ENCODE results near the gene MALRD1.

The MALRD1 gene

DNA sequence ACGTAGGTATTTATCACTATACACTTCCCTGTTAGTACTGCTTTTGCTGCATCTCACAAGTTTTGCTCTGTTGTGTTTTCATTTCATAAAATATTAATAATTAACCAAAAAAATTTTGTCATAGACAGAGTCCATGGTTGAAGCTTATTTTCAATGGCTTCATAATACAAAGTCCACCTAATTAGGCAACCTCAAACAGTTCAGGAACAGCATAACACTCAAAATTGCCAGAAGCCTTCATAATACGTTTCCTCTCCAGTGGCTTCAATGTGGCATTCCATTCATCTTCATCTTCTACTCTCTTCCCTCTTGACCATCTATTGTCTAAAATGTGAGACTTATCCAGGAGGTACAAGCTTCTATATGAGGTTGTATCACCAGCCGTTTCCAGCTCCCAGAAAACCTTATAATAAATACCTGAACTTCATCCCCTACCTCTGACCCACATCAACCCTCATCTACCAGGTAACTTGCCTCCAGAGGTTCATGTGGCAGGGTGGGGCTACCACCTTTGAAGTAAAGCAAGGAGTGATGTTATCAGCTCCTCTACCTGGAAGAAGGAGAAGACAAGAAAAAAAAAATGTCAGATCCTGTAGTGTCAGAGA, 337.3 kb downstream of the MALRD1 start:
- DNase-seq (ENCODE audit: low spot score), result no peak

DNA sequence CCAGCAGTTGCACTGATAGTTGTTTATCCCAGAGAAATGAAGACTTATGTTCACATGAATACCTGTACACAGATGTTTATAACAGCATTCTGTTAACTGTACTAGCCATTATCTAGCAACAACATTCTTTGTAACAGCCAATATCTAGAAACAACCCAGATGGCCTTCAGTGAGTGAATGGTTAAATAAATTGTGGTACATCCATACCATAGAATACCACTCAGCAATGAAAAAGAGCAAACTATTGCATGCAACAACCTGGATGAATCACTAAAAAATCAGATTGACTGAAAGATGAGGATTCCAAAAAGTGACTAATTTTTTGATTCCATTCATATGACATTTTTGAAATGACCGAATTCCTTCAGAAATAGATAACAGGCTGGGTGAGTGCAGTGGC, 360.3 kb downstream of the MALRD1 start:
- no peak for DNase-seq (ENCODE audit: low spot score)

- no peak for DNase-seq (ENCODE audit: low spot score)
These were observed 362.5 kb downstream of the MALRD1 start for GRCh38 chr10:19411119-19411518.

- no peak for DNase-seq (ENCODE audit: low spot score)
These were observed 363.9 kb downstream of the MALRD1 start for GRCh38 chr10:19412531-19412930.

DNA sequence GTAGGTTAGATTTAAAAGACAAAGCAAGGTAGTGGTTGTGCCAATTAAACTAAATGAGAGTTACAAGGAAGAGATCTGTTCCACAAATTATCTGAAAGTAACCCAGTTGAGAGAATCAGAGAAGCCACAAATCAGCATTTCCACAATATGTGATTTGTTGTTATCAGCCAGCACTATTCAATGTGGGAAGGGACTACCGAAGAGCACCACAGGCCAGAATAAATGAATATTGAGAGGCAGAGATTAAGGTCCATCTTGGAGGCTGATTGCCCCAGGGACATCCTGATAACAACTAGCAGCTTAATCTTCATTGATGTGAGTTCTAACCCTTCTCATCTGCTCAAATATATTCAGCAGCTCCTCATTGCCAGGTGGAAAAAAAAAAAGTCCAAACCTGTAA, 367.6 kb downstream of the MALRD1 start:
- no peak for DNase-seq (ENCODE audit: low spot score)

DNA sequence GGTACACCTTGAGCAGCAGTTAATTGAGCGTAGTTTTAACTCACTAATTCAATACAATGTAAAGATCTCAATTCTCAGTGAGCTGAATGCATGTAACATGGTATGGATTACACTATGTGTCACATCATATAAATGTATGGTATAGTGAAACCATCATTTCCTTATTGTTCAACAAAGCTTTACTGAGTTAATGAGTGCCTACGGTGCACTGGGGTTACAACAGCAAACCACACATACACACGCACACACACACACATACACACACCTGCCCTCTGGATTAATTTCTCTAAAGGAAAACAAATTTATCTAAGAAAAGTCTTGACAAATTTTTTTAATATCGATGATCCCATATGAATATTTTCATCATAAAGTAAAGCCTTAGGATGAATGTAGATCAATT, 369.1 kb downstream of the MALRD1 start:
- no peak for DNase-seq (ENCODE audit: low spot score)

GRCh38 chr10:19421674-19422073, 373.1 kb downstream of the MALRD1 start:
- DNase-seq (ENCODE audit: low spot score), result no peak

DNA sequence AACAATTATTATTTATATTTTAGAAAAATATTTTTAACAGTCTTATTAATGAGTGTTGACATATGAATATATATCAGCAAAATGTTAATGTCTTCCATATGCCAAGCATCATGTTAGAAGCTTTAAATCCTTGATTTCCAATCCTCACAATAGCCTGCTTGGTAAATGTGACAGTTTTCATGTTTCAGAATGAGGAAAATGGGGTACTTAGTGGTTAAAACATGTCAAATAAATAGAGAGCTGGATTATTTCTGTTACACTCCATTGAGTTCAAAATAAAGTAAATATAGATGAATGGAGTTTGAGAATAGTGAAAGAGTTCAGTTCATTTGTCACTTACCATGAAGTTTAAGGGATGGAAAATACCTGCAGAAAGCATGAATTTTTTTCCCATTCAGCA, 377.4 kb downstream of the MALRD1 start:
- no peak for DNase-seq (ENCODE audit: low spot score)

DNA sequence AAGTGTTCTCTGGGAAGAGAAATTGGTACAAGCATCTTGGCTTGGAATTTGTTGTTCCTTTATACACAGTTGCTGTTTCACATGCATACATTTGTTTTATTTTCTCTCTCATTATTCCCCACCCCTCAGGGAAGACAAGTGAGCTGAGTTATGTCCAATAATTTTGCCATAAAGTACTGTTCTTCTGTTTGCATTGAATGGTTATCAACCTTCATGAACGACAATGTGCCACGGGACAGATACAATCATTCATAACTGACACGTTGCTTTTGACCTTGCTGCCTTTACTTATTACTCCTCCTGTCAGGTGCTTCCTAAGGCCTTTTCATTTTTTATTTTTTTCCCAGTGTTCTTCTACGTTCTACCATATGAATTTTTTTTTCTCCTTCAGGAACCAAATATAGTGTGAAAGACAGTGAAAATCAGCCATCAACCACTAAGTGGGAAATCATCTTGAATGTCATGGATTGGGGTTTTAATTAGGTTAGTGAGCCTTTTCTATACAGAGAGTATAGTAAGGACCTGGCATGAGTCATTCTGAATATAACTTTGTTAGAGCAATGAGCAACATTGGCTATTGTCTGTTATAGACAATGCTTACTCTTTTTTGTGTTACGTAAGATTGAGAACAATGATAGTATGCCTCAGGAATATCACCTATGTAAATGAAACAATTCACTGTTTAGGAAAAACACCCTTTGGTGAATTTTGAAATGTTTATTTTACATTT, 383.2 kb downstream of the MALRD1 start:
- DNase-seq (ENCODE audit: low spot score), result no peak

- no peak for DNase-seq (ENCODE audit: low spot score)
These were observed 401.3 kb downstream of the MALRD1 start for GRCh38 chr10:19449860-19450259.

DNA sequence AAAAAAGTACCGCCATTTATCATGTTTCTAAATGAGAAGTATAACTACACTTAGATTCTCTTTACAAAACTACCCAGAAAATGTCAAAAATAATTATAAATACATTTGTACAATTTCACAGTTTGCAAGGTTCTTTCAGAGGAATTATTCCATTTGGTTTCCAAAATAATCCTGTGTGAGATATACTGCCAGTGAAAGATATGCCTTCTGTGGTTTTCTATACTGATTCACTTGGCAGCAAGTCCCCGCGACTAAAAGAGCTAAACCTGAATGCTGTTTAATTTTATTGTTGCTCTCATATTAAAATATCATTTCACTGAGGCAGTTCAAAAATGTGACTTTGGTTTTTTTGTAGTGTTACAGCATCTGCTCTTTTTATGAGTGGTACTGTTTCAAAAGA, 402.8 kb downstream of the MALRD1 start:
- no peak for DNase-seq (ENCODE audit: low spot score)

GRCh38 chr10:19451937-19452336, 403.3 kb downstream of the MALRD1 start:
- no peak for DNase-seq (ENCODE audit: low spot score)

DNA sequence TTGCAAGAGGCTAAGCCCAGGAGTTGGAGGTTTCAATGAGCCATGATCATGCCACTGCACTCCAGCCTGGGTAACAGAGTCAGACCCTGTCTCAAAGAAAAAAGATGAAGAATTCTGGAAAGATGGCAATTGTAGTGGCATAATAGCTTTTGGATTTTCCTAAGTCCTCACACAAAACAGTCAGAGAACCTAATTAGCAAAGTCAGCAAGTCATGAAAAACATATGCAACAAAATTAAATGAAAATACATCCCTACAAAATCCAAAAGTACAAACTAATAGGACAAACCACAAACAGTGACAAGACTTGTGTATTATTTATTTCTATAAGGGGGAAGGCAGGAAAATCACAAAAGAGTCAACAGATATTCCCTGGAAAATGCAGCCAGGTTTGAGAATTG, 405.4 kb downstream of the MALRD1 start:
- no peak for DNase-seq (ENCODE audit: low spot score)

DNA sequence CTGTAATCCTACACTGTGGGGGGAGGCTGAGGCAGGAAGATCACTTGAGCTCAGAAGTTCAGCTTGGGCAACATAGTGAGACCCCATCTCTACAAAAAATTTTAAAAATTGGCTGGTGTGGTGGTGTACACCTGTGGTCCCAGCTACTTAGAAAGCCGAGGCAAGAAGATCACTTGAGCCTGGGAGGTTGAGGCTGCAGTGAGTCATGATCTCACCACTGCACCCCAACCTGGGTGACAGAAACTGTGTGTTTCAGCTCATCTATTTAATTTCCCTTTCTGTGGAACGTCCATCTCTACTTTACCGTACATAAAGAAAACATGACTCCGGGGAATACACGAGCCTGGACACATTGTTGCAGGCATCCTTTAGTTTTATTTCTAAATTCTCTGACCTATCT, 413.0 kb downstream of the MALRD1 start:
- no peak for DNase-seq (ENCODE audit: low spot score)

- DNase-seq (ENCODE audit: low spot score), result no peak
These were observed 418.1 kb downstream of the MALRD1 start for GRCh38 chr10:19466709-19467108.

DNA sequence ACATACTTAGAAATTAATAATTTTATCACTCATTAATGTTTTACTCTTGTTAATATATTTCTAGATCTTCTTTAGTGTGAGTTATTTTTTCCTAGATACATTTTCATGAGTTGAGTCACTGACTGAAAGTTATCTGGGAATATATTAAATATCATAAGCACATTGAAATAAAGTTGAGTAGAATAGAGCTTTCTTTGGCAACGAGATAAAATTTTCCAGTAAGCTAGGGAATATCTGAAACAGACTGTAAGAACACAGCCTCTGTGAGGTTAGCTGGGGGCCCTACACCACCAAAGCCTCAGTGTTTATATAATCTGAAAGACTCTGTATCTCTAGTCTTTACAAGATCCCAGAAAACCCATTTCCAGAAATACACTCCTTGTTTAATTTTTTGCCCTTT, 419.8 kb downstream of the MALRD1 start:
- DNase-seq (ENCODE audit: low spot score), result no peak

GRCh38 chr10:19469521-19469920, 420.9 kb downstream of the MALRD1 start:
- no peak for DNase-seq (ENCODE audit: low spot score)

DNA sequence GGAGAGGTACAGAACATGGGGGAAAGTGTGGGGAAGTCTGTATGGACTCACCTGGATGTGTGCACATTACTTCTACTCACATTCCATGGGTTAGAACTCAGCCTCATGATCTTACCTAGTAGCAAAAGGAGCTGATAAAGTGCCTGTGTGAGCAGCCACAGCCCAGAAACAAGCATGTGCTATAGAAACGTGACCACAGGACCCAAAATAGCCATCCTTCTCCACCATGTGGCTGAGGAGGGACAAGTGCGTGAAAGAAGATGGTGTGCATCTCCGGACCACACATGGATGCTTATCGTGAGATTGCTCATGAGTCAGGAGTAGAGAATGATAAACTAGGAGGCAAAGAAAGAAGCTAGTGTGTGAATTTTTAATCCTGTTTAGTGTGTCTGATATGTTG, 431.3 kb downstream of the MALRD1 start:
- no peak for DNase-seq (ENCODE audit: low spot score)

DNA sequence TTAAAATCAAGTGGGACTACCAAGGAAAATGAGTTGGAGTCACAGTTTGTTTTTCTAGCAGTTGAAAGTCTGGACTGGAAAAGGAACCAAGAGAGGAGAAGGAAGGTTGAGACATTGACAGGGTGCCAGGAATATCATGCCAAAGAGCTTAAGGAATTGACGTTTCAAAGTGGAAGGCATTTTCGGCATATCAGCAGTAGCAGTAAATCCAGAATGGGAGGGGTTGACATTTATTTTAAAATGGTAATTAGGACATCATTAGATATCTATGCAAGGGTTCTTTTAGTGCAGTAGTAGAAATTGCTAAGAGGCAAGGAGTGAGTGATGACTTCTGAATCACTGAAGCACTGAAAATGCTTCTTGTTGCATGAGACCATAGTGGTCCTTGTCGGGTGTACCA, 431.8 kb downstream of the MALRD1 start:
- DNase-seq (ENCODE audit: low spot score), result no peak

GRCh38 chr10:19483421-19483820, 434.8 kb downstream of the MALRD1 start:
- no peak for DNase-seq (ENCODE audit: low spot score)

GRCh38 chr10:19488592-19489280, 440.1 kb downstream of the MALRD1 start:
- DNase-seq (ENCODE audit: low spot score), result no peak

- DNase-seq (ENCODE audit: low spot score), result no peak
These were observed 442.6 kb downstream of the MALRD1 start for GRCh38 chr10:19491166-19491565.

- DNase-seq (ENCODE audit: low spot score), result no peak
These were observed 445.3 kb downstream of the MALRD1 start for GRCh38 chr10:19493917-19494316.

- DNase-seq (ENCODE audit: low spot score), result no peak
These were observed 448.4 kb downstream of the MALRD1 start for GRCh38 chr10:19497026-19497425.
